ENCODE data around the gene ZNF683.

The ZNF683 gene

GRCh38 chr1:26357121-26357602 is 15.4 kb downstream of the ZNF683 start:
- Histone ChIP-seq H3K4me3 (ENCODE audit: low read depth, low read length) (no peak overlapping the region), H3K36me3 (ENCODE audit: control insufficient read depth, insufficient read depth, low read length) (no peaks in the 10 kb centered on the region), H3K27ac (ENCODE audit: low read depth, low read length) (no peak overlapping the region), H3K9ac (ENCODE audit: low read depth, low read length) (no peak overlapping the region), H3K9me3 (ENCODE audit: control insufficient read depth, insufficient read depth, low read length) (no peaks in the 10 kb centered on the region), H3K27me3 (ENCODE audit: control insufficient read depth, insufficient read depth, low read length) (peaks cover 31% of the 10 kb centered on the region), H3K4me1 (ENCODE audit: control insufficient read depth, insufficient read depth, low read length) (peaks cover 18% of the 10 kb centered on the region; the same call in 1 of the 2 replicates)

DNA sequence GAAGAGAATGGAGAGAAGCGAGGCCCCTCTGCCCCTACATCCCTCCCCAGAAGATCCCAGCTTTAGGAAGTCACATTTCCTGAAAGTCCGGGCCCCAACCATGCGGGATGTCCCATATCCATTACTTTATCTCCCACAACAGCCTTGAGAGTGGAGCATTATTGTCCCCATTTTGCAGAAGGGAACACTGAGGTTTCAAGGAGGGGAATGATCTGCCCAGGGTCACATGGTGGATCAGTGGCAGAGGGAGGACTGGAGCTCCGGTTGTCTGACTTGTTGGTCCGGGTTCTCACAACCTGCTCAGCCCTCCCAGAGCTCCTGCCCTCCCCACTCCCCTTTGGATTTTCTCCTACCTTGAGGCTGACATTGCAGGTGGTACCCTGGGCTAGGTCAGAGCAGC is 16.4 kb downstream of the ZNF683 start:
- H3K4me1 ChIP-seq (ENCODE audit: control insufficient read depth, insufficient read depth, low read length) = peaks cover 20% of the 10 kb centered on the region
- peaks cover 21% of the 10 kb centered on the region for H3K27me3 ChIP-seq (ENCODE audit: control insufficient read depth, insufficient read depth, low read length)
- H3K36me3 ChIP-seq (ENCODE audit: control insufficient read depth, insufficient read depth, low read length) = no peaks in the 10 kb centered on the region
- no peak overlapping the region for H3K27ac ChIP-seq (ENCODE audit: low read depth, low read length)
- H3K9ac ChIP-seq (ENCODE audit: low read depth, low read length) = no peak overlapping the region
- H3K9me3 ChIP-seq (ENCODE audit: control insufficient read depth, insufficient read depth, low read length) = no peaks in the 10 kb centered on the region
- no peak overlapping the region for H3K4me3 ChIP-seq (ENCODE audit: low read depth, low read length)

DNA sequence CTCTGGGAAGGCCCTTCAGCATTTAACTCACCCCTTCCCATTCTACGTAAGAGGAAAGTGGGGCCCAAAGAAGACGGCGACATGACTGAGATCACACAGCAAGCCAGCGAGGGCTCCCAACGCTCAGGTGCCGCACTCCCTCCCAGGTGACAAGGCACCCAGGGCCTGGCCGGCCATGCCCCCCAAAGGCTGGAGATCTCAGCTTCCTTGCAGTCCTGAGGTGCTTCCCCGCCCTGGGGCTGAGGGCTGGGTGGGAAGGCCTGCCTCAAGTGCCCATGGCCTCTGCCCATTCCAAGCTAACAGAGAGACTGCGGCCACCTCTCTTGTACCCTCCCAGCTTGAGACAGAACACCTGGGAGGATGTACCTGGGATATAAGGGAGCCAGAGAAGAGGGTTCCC is 17.6 kb downstream of the ZNF683 start:
- H3K27me3 ChIP-seq (ENCODE audit: control insufficient read depth, insufficient read depth, low read length) = peaks cover 13% of the 10 kb centered on the region; the same call in 1 of the 2 replicates
- H3K36me3 ChIP-seq (ENCODE audit: control insufficient read depth, insufficient read depth, low read length) = no peaks in the 10 kb centered on the region
- H3K27ac ChIP-seq (ENCODE audit: low read depth, low read length) = no peak overlapping the region
- no peak overlapping the region for H3K9ac ChIP-seq (ENCODE audit: low read depth, low read length)
- H3K4me1 ChIP-seq (ENCODE audit: control insufficient read depth, insufficient read depth, low read length) = peaks cover 22% of the 10 kb centered on the region
- H3K9me3 ChIP-seq (ENCODE audit: control insufficient read depth, insufficient read depth, low read length) = no peaks in the 10 kb centered on the region
- H3K4me3 ChIP-seq (ENCODE audit: low read depth, low read length) = no peak overlapping the region

DNA sequence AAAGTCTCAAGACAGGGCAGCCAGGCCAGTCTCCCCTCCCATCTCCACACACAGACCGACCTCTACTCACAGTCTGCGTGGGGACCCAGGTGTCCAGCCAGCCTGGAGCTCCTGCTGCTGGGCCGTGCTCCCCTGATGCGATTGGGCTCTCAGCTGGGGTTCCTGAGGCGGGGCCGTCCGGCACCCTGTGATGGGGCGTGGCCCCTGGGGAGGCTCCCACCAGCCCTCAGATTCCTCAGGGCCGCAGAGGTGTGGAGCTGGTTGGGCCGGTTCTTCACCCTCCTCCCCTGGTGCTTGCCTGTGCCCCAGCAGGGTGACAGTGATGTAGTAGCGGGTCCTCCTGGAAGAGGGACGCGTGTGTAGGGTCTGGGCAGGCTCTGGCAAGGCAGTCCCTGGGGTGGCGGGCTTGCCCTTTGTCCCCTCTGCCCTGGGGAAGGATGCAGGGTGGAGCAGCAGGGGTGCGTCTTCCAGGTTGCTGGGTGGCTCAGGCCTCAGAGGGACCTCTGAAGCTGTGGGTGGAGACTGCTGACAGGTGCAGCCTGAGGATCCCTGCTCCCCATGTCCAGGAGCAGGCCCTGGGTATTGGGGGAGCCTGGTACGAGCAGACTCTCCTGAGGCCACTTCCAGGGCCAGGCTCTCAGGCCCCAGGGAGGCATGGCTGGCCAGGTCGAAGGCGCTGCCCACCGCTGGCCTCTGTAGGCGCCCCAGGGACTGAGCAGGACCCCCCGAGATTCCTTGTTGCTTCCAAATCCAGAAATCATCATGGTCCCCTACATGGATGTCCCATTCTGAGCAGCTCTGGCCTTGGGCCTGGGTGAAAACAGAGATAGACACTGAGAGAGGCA is 18.4 kb downstream of the ZNF683 start, which contains the start of gene CRYBG2:
TSS of gene CRYBG2 (minus strand) at position 155 of the 845 bp plus-strand sequence. CDS start 7,473 bp downstream, outside the sequence.
- Histone ChIP-seq H3K27ac (ENCODE audit: low read depth, low read length) (no peak within 1 kb of the TSS), H3K9ac (ENCODE audit: low read depth, low read length) (no peak within 1 kb of the TSS), H3K4me1 (ENCODE audit: control insufficient read depth, insufficient read depth, low read length) (peaks cover 21% of the 10 kb centered on the region)

DNA sequence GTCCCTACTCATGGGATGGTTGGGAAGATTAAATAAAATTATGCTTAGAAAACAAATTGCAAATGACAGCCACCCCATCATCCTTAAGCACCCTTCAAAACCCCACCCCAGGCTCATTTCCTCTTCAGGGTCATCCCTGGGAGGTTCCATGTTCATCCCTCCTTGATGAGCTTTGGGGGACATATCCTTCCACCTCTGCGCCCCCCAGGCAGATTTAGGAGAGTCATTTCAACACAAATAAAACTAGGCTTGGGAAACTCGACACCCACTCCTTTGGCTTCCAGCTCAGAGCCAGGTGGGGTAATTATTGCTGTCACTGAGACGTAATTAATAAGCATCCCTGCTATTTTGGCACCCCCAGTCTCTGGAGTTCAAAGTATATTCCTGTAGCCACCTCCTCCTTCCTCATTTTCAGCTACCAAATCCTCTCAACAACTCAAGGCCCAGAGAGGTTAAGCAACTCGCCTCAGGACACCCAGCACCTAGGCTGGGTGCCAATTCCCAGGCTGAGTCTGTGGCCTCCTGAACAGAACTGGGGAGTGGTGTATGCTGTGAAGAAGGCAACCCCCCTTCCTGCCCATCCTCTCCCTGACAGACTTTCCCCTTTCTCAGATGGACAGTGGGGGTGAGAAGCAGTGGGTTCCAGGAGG is 19.2 kb downstream of the ZNF683 start:
- no peak overlapping the region for H3K27ac ChIP-seq (ENCODE audit: low read depth, low read length)
- no peak overlapping the region for H3K4me3 ChIP-seq (ENCODE audit: low read depth, low read length)

More for the DNA sequence above, 18.4 kb downstream of the ZNF683 start, which contains the start of gene CRYBG2:
- Histone ChIP-seq H3K4me3 (ENCODE audit: low read depth, low read length) (no peak within 1 kb of the TSS), H3K36me3 (ENCODE audit: control insufficient read depth, insufficient read depth, low read length) (no peaks in the 10 kb centered on the region), H3K9me3 (ENCODE audit: control insufficient read depth, insufficient read depth, low read length) (no peaks in the 10 kb centered on the region), H3K27me3 (ENCODE audit: control insufficient read depth, insufficient read depth, low read length) (peaks cover 7% of the 10 kb centered on the region; the same call in 1 of the 2 replicates)

DNA sequence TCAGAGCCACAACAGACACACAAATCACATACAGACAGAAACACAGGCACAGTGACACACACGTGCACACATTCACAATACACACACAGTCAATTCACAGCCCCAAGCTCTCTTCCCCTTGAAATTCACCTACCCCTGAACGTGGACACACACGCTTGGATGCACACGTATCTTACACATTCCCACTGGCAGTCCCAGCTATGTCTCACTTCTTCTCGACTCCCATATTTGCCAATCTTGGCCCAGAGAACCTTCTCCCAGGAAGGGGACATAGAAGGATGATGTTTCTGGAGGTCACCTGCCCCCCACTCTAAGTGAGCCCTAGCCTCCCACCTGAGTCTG is 20.2 kb downstream of the ZNF683 start:
- no peak overlapping the region for H3K27ac ChIP-seq (ENCODE audit: low read depth, low read length)
- no peaks in the 10 kb centered on the region for H3K27me3 ChIP-seq (ENCODE audit: control insufficient read depth, insufficient read depth, low read length)
- no peaks in the 10 kb centered on the region for H3K9me3 ChIP-seq (ENCODE audit: control insufficient read depth, insufficient read depth, low read length)
- H3K9ac ChIP-seq (ENCODE audit: low read depth, low read length) = no peak overlapping the region
- no peak overlapping the region for H3K4me3 ChIP-seq (ENCODE audit: low read depth, low read length)
- H3K36me3 ChIP-seq (ENCODE audit: control insufficient read depth, insufficient read depth, low read length) = no peaks in the 10 kb centered on the region
- peaks cover 14% of the 10 kb centered on the region for H3K4me1 ChIP-seq (ENCODE audit: control insufficient read depth, insufficient read depth, low read length)

More for the DNA sequence above, 19.2 kb downstream of the ZNF683 start:
- no peaks in the 10 kb centered on the region for H3K9me3 ChIP-seq (ENCODE audit: control insufficient read depth, insufficient read depth, low read length)
- no peaks in the 10 kb centered on the region for H3K36me3 ChIP-seq (ENCODE audit: control insufficient read depth, insufficient read depth, low read length)
- peaks cover 14% of the 10 kb centered on the region for H3K4me1 ChIP-seq (ENCODE audit: control insufficient read depth, insufficient read depth, low read length)
- H3K9ac ChIP-seq (ENCODE audit: low read depth, low read length) = no peak overlapping the region
- H3K27me3 ChIP-seq (ENCODE audit: control insufficient read depth, insufficient read depth, low read length) = no peaks in the 10 kb centered on the region

GRCh38 chr1:26351590-26352337 is 20.8 kb downstream of the ZNF683 start:
- Histone ChIP-seq H3K4me3 (ENCODE audit: low read depth, low read length) (no peak overlapping the region), H3K4me1 (ENCODE audit: control insufficient read depth, insufficient read depth, low read length) (peaks cover 12% of the 10 kb centered on the region), H3K9me3 (ENCODE audit: control insufficient read depth, insufficient read depth, low read length) (no peaks in the 10 kb centered on the region), H3K27ac (ENCODE audit: low read depth, low read length) (peak overlapping the region; percentile 89), H3K36me3 (ENCODE audit: control insufficient read depth, insufficient read depth, low read length) (no peaks in the 10 kb centered on the region), H3K27me3 (ENCODE audit: control insufficient read depth, insufficient read depth, low read length) (no peaks in the 10 kb centered on the region), H3K9ac (ENCODE audit: low read depth, low read length) (no peak overlapping the region)

DNA sequence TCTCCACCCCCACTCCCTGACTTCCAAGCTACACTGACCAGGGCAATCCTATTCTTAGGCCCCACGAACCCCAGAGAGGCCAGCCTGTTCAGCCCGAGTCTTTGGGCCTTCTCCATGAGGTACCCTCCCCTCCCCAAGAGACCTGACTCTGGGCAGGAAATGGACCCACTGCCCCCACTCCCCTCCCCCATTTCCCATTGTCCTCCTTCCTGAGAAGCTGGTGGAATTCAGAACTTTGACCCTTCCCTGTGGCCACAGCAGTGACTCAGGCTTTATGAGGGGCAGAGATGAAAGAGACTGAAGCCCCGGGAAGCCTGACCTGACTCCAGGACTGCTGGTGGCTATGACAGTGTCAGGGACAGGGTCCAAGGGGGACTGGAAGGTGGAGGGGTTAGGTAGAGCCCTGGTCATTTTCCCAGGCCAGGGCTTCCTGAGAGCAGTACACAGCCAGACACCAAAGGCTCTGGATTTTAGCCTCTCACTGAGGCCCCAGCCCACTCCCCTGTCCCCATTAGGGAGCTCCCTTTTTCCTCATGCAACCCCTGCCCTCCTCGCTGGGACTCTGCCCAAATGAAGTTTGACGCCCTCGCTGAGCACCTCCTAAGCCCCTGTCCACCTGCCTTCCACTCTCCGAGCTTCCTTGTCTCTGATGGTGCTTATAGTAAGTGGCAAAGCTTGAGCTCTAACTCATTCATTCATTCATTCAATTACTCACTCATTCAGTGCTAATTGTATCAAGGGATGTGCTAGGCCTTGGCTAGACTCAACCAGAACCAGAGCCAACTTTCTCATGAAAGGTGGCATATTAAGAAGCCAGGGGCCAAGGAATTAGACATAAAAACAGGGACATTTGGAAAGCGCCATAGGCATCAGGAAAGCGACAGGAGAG is 21.6 kb downstream of the ZNF683 start:
- Histone ChIP-seq H3K9ac (ENCODE audit: low read depth, low read length) (no peak overlapping the region), H3K9me3 (ENCODE audit: control insufficient read depth, insufficient read depth, low read length) (no peaks in the 10 kb centered on the region), H3K4me3 (ENCODE audit: low read depth, low read length) (no peak overlapping the region), H3K27ac (ENCODE audit: low read depth, low read length) (peak overlapping the region; percentile 89), H3K4me1 (ENCODE audit: control insufficient read depth, insufficient read depth, low read length) (peaks cover 10% of the 10 kb centered on the region), H3K27me3 (ENCODE audit: control insufficient read depth, insufficient read depth, low read length) (no peaks in the 10 kb centered on the region), H3K36me3 (ENCODE audit: control insufficient read depth, insufficient read depth, low read length) (no peaks in the 10 kb centered on the region)

GRCh38 chr1:26350343-26350700 is 22.2 kb downstream of the ZNF683 start:
- Histone ChIP-seq H3K4me1 (ENCODE audit: control insufficient read depth, insufficient read depth, low read length) (peaks cover 10% of the 10 kb centered on the region), H3K27ac (ENCODE audit: low read depth, low read length) (peak overlapping the region; percentile 89), H3K36me3 (ENCODE audit: control insufficient read depth, insufficient read depth, low read length) (no peaks in the 10 kb centered on the region), H3K9me3 (ENCODE audit: control insufficient read depth, insufficient read depth, low read length) (no peaks in the 10 kb centered on the region), H3K9ac (ENCODE audit: low read depth, low read length) (no peak overlapping the region), H3K27me3 (ENCODE audit: control insufficient read depth, insufficient read depth, low read length) (no peaks in the 10 kb centered on the region), H3K4me3 (ENCODE audit: low read depth, low read length) (no peak overlapping the region)

GRCh38 chr1:26349877-26350244 is 22.7 kb downstream of the ZNF683 start:
- peaks cover 10% of the 10 kb centered on the region for H3K4me1 ChIP-seq (ENCODE audit: control insufficient read depth, insufficient read depth, low read length)
- H3K27me3 ChIP-seq (ENCODE audit: control insufficient read depth, insufficient read depth, low read length) = no peaks in the 10 kb centered on the region
- H3K9me3 ChIP-seq (ENCODE audit: control insufficient read depth, insufficient read depth, low read length) = no peaks in the 10 kb centered on the region
- H3K9ac ChIP-seq (ENCODE audit: low read depth, low read length) = no peak overlapping the region
- H3K36me3 ChIP-seq (ENCODE audit: control insufficient read depth, insufficient read depth, low read length) = no peaks in the 10 kb centered on the region
- H3K4me3 ChIP-seq (ENCODE audit: low read depth, low read length) = no peak overlapping the region
- peak overlapping the region; percentile 89 for H3K27ac ChIP-seq (ENCODE audit: low read depth, low read length)
